Calu3 (cell line): Measurements from ENCODE around the gene SLC25A21. TPM values are rescaled to one million over a fixed set of nuclear protein-coding genes. Genes with fewer than 3 reads are reported as not detected.

Experiments used
- BruUV-seq: library from RNA; stranded (reverse); fragments of 400-500 nt; replicated peaks from 2 replicates; lab custom pipeline; 2021; lab: Mats Ljungman, UMichigan
- CTCF ChIA-PET: fragments of 300-600 bp; sonication (Branson Sonifier 250); formaldehyde crosslinking; loops from one replicate; lab custom pipeline; 2022; ENCODE audit warnings: antibody characterized with exemption; lab: Charles Lee
- DNase-seq: peaks from one replicate; pipeline ENCODE4 v3.0.0; 2022
- H3K27ac Mint-ChIP-seq: one replicate; pipeline ENCODE4 v1.8.0; 2022; ENCODE audit warnings: mixed read lengths; ENCODE audit not compliant: unreplicated experiment
- H3K27me3 Mint-ChIP-seq: one replicate; pipeline ENCODE4 v1.8.0; 2022; ENCODE audit warnings: mixed read lengths; ENCODE audit not compliant: unreplicated experiment
- H3K36me3 Mint-ChIP-seq: one replicate; pipeline ENCODE4 v1.8.0; 2022; ENCODE audit warnings: mild to moderate bottlenecking, moderate library complexity, mixed read lengths; ENCODE audit not compliant: insufficient read depth, unreplicated experiment
- H3K4me1 Mint-ChIP-seq: one replicate; pipeline ENCODE4 v1.8.0; 2022; ENCODE audit warnings: mild to moderate bottlenecking, low read depth, mixed read lengths; ENCODE audit not compliant: unreplicated experiment
- H3K4me3 Mint-ChIP-seq: one replicate; pipeline ENCODE4 v1.8.0; 2022; ENCODE audit warnings: mild to moderate bottlenecking, low read depth, moderate library complexity, mixed read lengths; ENCODE audit not compliant: unreplicated experiment
- H3K9me3 Mint-ChIP-seq: one replicate; pipeline ENCODE4 v1.8.0; 2022; ENCODE audit warnings: low read depth, mixed read lengths; ENCODE audit not compliant: unreplicated experiment
- CTCF ChIP-seq: fragments of 200-600 bp; IDR thresholded peaks from one replicate; pipeline ENCODE4 v1.8.0; 2022; ENCODE audit warnings: antibody characterized with exemption; ENCODE audit not compliant: unreplicated experiment
- intact Hi-C: fragments of 100-400 bp; cut with micrococcal nuclease; formaldehyde crosslinking; loops from one replicate; pipeline ENCODE4 v1.10.0; 2022; ENCODE audit not compliant: unreplicated experiment
- total RNA-seq: library from RNA; stranded (reverse); gene quantifications from 2 replicates; pipeline ENCODE4 v1.2.3, GENCODE V29; 2022

SLC25A21 gene
- total RNA-seq, 1 experiment from 2014 or later, result 1.4 TPM

- no peak for TF ChIP-seq CTCF
- peak within 1 kb of the TSS; percentile 69 for H3K27ac Mint-ChIP-seq
- CTCF ChIA-PET, result interaction anchor here (0.6 to 1.0 kb wide), 3 partner anchors 17 to 108 kb away, joined by 3 to 5 read pairs (median 3); no protein-coding TSS in a partner anchor
- no TSS peak for BruUV-seq
- DNase-seq, result peak; percentile 95
- H3K4me3 Mint-ChIP-seq, result peak within 1 kb of the TSS; percentile 87
- H3K9me3 Mint-ChIP-seq, result no peaks in the 10 kb centered on the region
- intact Hi-C loops, result loop anchor here (5.0 kb wide), 1 partner anchor 91 kb away; no protein-coding TSS in a partner anchor
- H3K4me1 Mint-ChIP-seq, result peaks cover 16% of the 10 kb centered on the region
- H3K36me3 Mint-ChIP-seq, result peaks cover 17% of the 10 kb centered on the region
- H3K27me3 Mint-ChIP-seq, result peaks cover 31% of the 10 kb centered on the region
Observed at GRCh38 chr14:36661506-36662257, 510.7 kb downstream of the SLC25A21 start, which contains the start of gene PAX9. TSS of gene PAX9 (plus strand) at chr14:36661860. CDS start at chr14:36662090, 230 bp downstream.

GRCh38 chr14:36660736-36661505, 511.5 kb downstream of the SLC25A21 start:
- CTCF ChIA-PET, result interaction anchor here (0.6 to 1.0 kb wide), 2 partner anchors 87 to 107 kb away, joined by 3 to 5 read pairs; no protein-coding TSS in a partner anchor
- no peak for DNase-seq
- intact Hi-C loops, result loop anchor here (5.0 kb wide), 1 partner anchor 91 kb away; no protein-coding TSS in a partner anchor
- Mint-ChIP-seq H3K27me3 (peaks cover 38% of the 10 kb centered on the region), H3K36me3 (peaks cover 17% of the 10 kb centered on the region), H3K27ac (peak overlapping the region; percentile 69), H3K4me3 (peak overlapping the region; percentile 87), H3K4me1 (peaks cover 17% of the 10 kb centered on the region), H3K9me3 (no peaks in the 10 kb centered on the region)
- TF ChIP-seq CTCF, result no peak
- BruUV-seq, result no TSS peak

DNA sequence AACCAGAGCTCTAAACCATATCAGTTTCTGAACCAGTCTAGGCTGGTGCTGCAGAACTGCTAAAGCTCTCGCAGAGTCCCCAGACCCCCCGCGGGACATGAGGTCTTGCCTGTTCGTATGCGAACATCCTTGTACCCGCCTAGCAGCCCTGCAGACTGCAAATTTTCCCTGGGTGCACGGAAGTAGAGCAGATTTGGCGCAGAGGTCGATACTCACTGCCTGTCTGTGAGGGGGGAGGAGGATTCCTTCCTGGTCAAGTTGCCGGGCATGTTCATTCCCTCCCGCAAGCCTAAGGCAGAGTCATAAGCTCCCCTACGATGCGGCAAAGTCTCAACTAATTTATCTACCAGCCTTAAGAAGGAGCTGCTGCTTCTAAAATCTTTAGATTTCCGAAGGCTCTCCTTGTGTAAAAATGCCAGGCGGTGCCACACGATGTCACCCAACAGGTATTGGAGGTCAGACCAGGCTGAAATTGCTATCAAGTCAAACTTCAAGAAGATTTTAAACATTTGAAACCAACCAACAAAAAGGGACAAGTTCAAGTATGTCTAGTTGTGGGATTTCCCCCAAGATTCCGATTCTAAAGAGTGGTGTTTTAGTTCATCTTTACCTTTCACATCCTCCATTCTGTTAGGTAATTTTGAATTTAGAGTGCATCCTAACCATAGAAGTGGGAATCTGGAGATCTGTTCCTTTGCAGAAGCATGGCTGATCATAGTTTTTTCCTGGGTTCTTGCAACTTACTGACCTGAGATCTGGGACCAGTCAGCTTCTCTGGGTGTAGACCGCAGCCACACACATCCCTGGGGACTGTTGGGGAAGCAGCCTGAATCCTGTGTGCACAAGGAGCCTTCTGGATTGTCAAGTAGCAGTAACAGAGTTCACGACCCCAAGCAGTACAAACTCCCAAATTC, 512.3 kb downstream of the SLC25A21 start:
- no peak for DNase-seq
- intact Hi-C loops, result loop anchor here (5.0 kb wide), 2 partner anchors 92 to 112 kb away; no protein-coding TSS in a partner anchor
- CTCF ChIA-PET, result interaction anchor here (0.6 kb wide), 1 partner anchor 282 kb away, joined by 3 read pairs; no protein-coding TSS in a partner anchor
- H3K4me3 Mint-ChIP-seq, result no peak overlapping the region
- peaks cover 17% of the 10 kb centered on the region for H3K36me3 Mint-ChIP-seq
- H3K9me3 Mint-ChIP-seq, result no peaks in the 10 kb centered on the region
- H3K4me1 Mint-ChIP-seq, result peaks cover 26% of the 10 kb centered on the region
- peaks cover 38% of the 10 kb centered on the region for H3K27me3 Mint-ChIP-seq
- no TSS peak for BruUV-seq
- H3K27ac Mint-ChIP-seq, result no peak overlapping the region
- no peak for TF ChIP-seq CTCF
